Smooth muscle cell (in vitro differentiated cells): Measurements from ENCODE around the gene CAP1. TPM values are rescaled to one million over a fixed set of nuclear protein-coding genes. Genes with fewer than 3 reads are reported as not detected.

ENCODE experiments used
- DNase-seq: peaks from one replicate; lab custom pipeline; 2025; ENCODE audit not compliant: unreplicated experiment; lab: John Stamatoyannopoulos, UW
- H2AFZ ChIP-seq: fragments of 200-600 bp; sonication (generic); 2 replicates; pipeline ENCODE4 v1.6.0; 2016; ENCODE audit warnings: antibody characterized with exemption, low read depth, mild to moderate bottlenecking
- H3F3A ChIP-seq: fragments of 200-600 bp; sonication (generic); 2 replicates; pipeline ENCODE4 v1.6.0; 2017; ENCODE audit warnings: antibody characterized with exemption, low read depth
- H3K27ac ChIP-seq: fragments of 200-600 bp; sonication (generic); 2 replicates; pipeline ENCODE4 v1.5.1; 2016; ENCODE audit warnings: low read depth, mild to moderate bottlenecking
- H3K27me3 ChIP-seq: fragments of 200-600 bp; sonication (generic); 2 replicates; pipeline ENCODE4 v1.6.1; 2016; ENCODE audit warnings: low read depth, mild to moderate bottlenecking
- H3K36me3 ChIP-seq: fragments of 200-600 bp; sonication (generic); 2 replicates; pipeline ENCODE4 v1.5.1; 2016; ENCODE audit warnings: low read depth
- H3K4me1 ChIP-seq: fragments of 200-600 bp; sonication (generic); 2 replicates; pipeline ENCODE4 v1.5.1; 2016; ENCODE audit warnings: low read depth
- H3K4me2 ChIP-seq: fragments of 200-600 bp; sonication (generic); 2 replicates; pipeline ENCODE4 v1.6.0; 2016; ENCODE audit warnings: mild to moderate bottlenecking
- H3K4me3 ChIP-seq: fragments of 200-600 bp; sonication (generic); 2 replicates; pipeline ENCODE4 v1.5.1; 2016; ENCODE audit warnings: mild to moderate bottlenecking
- H3K79me2 ChIP-seq: fragments of 200-600 bp; sonication (generic); 2 replicates; pipeline ENCODE4 v1.6.0; 2016; ENCODE audit warnings: low read depth, mild to moderate bottlenecking
- H3K9ac ChIP-seq: fragments of 200-600 bp; sonication (generic); 2 replicates; pipeline ENCODE4 v1.6.0; 2016; ENCODE audit warnings: low read depth
- H3K9me3 ChIP-seq: fragments of 200-600 bp; sonication (generic); replicated peaks from 2 replicates; pipeline ENCODE4 v1.5.1; 2016; ENCODE audit warnings: low read depth
- H4K20me1 ChIP-seq: fragments of 200-600 bp; sonication (generic); 2 replicates; pipeline ENCODE4 v1.6.0; 2016; ENCODE audit warnings: low read depth
- WGBS: methylation state at CpG from one replicate; pipeline ENCODE4 v1.1.7; 2016; ENCODE audit warnings: low lambda C conversion rate; 5-methylcytosine and 5-hydroxymethylcytosine counted together
- polyA plus RNA-seq: library from polyadenylated mRNA; unstranded; fragments of >200 nt; fragmentation: Nextera tagmentation; extraction: Ambion mirVana; gene quantifications from 2 replicates; pipeline ENCODE4 v1.2.1, GENCODE V29; 2016
- total RNA-seq: library from RNA; depleted of rRNA; stranded (reverse); fragments of >200 nt; gene quantifications from 2 replicates; pipeline ENCODE4 v1.2.3, GENCODE V29; 2014
- TF ChIP-seq, protein P1 (sequence below): fragments of 200-600 bp; sonication (generic); IDR thresholded peaks from 2 replicates; pipeline ENCODE4 v1.5.1; 2017; ENCODE audit warnings: borderline replicate concordance, mild to moderate bottlenecking, antibody characterized with exemption; ENCODE audit not compliant: insufficient read depth, poor library complexity, severe bottlenecking

CAP1 gene
- total and polyA plus RNA-seq, 2 experiments from 2014 or later, result 381 to 390 TPM

DNA sequence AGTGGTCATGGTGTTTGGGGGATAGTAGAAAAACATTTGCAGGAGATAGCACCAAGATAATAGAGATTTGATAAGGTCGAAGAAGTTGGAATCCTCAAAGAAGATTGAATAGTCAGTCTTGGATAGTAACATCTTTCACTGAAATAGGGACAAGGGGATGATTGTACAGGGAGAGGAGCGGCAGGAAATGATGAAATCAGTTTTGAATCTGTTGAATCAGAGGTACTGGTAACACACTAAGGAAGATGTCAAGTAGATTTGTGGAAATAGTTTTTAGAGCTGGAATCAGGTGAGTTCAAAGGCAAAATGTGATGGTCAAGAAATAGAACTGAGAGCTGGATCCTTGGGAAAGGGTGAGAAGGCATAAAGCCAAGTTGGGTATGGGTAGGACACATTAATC is 26.5 kb downstream of the CAP1 start:
- H3K27me3 ChIP-seq, result no peaks in the 10 kb centered on the region
- 88% methylated on average over 2 of the region's 2 CpGs for WGBS
- H3K9me3 ChIP-seq, result no peaks in the 10 kb centered on the region
- no peak overlapping the region for H3K4me3 ChIP-seq
- no peak overlapping the region for H3K4me2 ChIP-seq
- H3K79me2 ChIP-seq, result peaks cover 22% of the 10 kb centered on the region
- no peak for DNase-seq
- TF ChIP-seq, protein P1, sequence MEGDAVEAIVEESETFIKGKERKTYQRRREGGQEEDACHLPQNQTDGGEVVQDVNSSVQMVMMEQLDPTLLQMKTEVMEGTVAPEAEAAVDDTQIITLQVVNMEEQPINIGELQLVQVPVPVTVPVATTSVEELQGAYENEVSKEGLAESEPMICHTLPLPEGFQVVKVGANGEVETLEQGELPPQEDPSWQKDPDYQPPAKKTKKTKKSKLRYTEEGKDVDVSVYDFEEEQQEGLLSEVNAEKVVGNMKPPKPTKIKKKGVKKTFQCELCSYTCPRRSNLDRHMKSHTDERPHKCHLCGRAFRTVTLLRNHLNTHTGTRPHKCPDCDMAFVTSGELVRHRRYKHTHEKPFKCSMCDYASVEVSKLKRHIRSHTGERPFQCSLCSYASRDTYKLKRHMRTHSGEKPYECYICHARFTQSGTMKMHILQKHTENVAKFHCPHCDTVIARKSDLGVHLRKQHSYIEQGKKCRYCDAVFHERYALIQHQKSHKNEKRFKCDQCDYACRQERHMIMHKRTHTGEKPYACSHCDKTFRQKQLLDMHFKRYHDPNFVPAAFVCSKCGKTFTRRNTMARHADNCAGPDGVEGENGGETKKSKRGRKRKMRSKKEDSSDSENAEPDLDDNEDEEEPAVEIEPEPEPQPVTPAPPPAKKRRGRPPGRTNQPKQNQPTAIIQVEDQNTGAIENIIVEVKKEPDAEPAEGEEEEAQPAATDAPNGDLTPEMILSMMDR, result no peak
- H3K36me3 ChIP-seq, result peaks cover 56% of the 10 kb centered on the region
- H3K4me1 ChIP-seq, result no peaks in the 10 kb centered on the region
- H3F3A ChIP-seq, result peaks cover 8% of the 10 kb centered on the region
- no peak overlapping the region for H3K27ac ChIP-seq
- H2AFZ ChIP-seq, result no peak overlapping the region
- H4K20me1 ChIP-seq, result peaks cover 60% of the 10 kb centered on the region
- H3K9ac ChIP-seq, result no peak overlapping the region

- H3K4me1 ChIP-seq, result no peaks in the 10 kb centered on the region
- H3K4me3 ChIP-seq, result no peak overlapping the region
- H3K27me3 ChIP-seq, result no peaks in the 10 kb centered on the region
- no peak overlapping the region for H3K9ac ChIP-seq
- H2AFZ ChIP-seq, result no peak overlapping the region
- H3K79me2 ChIP-seq, result peaks cover 16% of the 10 kb centered on the region
- H3F3A ChIP-seq, result peaks cover 11% of the 10 kb centered on the region
- peaks cover 60% of the 10 kb centered on the region for H3K36me3 ChIP-seq
- H3K27ac ChIP-seq, result no peak overlapping the region
- TF ChIP-seq, protein P1, result no peak
- DNase-seq, result no peak
- WGBS, result 98% methylated on average over 3 of the region's 3 CpGs
- H3K4me2 ChIP-seq, result no peak overlapping the region
- H3K9me3 ChIP-seq, result no peaks in the 10 kb centered on the region
- H4K20me1 ChIP-seq, result peaks cover 52% of the 10 kb centered on the region
Measured at GRCh38 chr1:40067851-40068250, 27.3 kb downstream of the CAP1 start.

DNA sequence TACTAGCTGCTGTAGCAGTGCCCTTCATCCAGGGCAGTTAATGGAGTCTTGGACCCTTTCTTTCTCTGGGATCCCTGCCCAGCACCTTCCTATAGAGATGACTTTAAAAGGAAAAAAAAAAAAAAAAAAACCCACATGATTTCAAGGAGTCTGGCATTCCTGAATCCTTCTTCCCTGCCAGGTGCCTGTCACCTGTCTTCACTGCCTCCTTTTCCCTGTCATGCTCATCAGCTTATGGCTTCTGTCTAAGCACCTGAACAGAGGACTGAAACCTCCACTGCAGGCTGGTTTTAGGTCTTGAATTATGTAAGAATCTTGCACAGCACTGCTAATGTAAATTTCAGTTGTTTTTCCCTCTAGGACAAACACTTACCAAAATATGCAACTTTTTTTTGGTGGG is 31.6 kb downstream of the CAP1 start:
- Histone ChIP-seq H3K4me1 (no peaks in the 10 kb centered on the region), H3K27me3 (no peaks in the 10 kb centered on the region), H3K9ac (no peak overlapping the region), H4K20me1 (peaks cover 12% of the 10 kb centered on the region), H3K4me3 (no peak overlapping the region), H3K4me2 (no peak overlapping the region), H3K27ac (no peak overlapping the region), H3K9me3 (no peaks in the 10 kb centered on the region), H3K36me3 (peaks cover 33% of the 10 kb centered on the region), H3F3A (peaks cover 27% of the 10 kb centered on the region), H2AFZ (no peak overlapping the region), H3K79me2 (no peaks in the 10 kb centered on the region)
- no peak for DNase-seq
- TF ChIP-seq, protein P1, result no peak

DNA sequence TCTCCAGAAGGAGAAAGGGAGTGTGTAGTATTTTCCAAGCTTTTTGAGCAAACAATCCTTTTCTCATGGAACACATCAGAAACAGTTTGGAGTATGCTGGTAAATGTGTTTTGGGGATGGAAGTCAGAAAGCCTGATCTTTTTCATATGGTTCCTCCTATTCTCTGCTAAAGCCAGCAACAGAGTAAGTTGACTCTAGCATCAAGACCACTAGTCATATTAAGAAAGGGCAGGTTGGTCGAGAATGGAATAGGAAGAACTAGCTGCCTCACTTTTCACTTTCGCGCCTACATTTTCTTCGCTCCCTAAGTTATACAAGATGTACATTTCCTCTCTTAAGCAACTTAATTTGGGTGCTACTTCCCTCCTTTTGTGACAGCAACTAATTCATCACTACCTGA is 32.5 kb downstream of the CAP1 start:
- Histone ChIP-seq H3K4me3 (no peak overlapping the region), H2AFZ (no peak overlapping the region), H3K79me2 (no peaks in the 10 kb centered on the region), H3K4me2 (no peak overlapping the region), H4K20me1 (peaks cover 11% of the 10 kb centered on the region), H3K27me3 (no peaks in the 10 kb centered on the region), H3F3A (peaks cover 30% of the 10 kb centered on the region), H3K9ac (no peak overlapping the region), H3K9me3 (no peaks in the 10 kb centered on the region), H3K36me3 (peaks cover 29% of the 10 kb centered on the region), H3K27ac (no peak overlapping the region), H3K4me1 (no peaks in the 10 kb centered on the region)
- DNase-seq, result no peak
- 97% methylated on average over 4 of the region's 4 CpGs for WGBS
- TF ChIP-seq, protein P1, result no peak
